Prostate gland (tissue), 2 donors: ENCODE data around the gene GPX6.
"Not testable (repeated sequence)": the region's sequence is repeated elsewhere in the genome, so short reads cannot be mapped to it uniquely, and the experiment has no call there.

ENCODE experiments used
- POLR2A ChIP-seq: fragments of 450-650 bp; IDR thresholded peaks from one replicate; pipeline ENCODE4 v1.6.1; 2016; ENCODE audit warnings: antibody characterized with exemption, mild to moderate bottlenecking
- TF ChIP-seq, protein P1 (sequence below), 4 experiments: fragments of 200-600 bp in 2 of 4; fragments of 450-650 bp in 2 of 4; sonication (generic) in 2 of 4; IDR thresholded peaks; 1 replicate in 3 of 4; 2 replicates in 1 of 4; pipeline ENCODE4 v1.5.1; 2016 to 2019; ENCODE audit warnings: antibody characterized with exemption in 4 of 4, mild to moderate bottlenecking in 2 of 4, moderate library complexity in 2 of 4

- not testable (repeated sequence) for TF ChIP-seq POLR2A
- TF ChIP-seq, protein P1, sequence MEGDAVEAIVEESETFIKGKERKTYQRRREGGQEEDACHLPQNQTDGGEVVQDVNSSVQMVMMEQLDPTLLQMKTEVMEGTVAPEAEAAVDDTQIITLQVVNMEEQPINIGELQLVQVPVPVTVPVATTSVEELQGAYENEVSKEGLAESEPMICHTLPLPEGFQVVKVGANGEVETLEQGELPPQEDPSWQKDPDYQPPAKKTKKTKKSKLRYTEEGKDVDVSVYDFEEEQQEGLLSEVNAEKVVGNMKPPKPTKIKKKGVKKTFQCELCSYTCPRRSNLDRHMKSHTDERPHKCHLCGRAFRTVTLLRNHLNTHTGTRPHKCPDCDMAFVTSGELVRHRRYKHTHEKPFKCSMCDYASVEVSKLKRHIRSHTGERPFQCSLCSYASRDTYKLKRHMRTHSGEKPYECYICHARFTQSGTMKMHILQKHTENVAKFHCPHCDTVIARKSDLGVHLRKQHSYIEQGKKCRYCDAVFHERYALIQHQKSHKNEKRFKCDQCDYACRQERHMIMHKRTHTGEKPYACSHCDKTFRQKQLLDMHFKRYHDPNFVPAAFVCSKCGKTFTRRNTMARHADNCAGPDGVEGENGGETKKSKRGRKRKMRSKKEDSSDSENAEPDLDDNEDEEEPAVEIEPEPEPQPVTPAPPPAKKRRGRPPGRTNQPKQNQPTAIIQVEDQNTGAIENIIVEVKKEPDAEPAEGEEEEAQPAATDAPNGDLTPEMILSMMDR (IDR thresholded peaks at IDR 0.05) = not testable (repeated sequence)
These were observed 13.5 kb downstream of the GPX6 start for GRCh38 chr6:28502136-28502535.
